CD4-positive, alpha-beta T cell treated with Interleukin-6 at 100 ng/mL for 8 hours (primary cell): ENCODE results near the gene IL6ST.
"Not testable (repeated sequence)": the region's sequence is repeated elsewhere in the genome, so short reads cannot be mapped to it uniquely, and the experiment has no call there.

Experiments
- DNase-seq: peaks from one replicate; pipeline ENCODE4 v3.0.0-alpha.2; 2020; ENCODE audit warnings: mixed read lengths, low spot score

IL6ST gene

DNA sequence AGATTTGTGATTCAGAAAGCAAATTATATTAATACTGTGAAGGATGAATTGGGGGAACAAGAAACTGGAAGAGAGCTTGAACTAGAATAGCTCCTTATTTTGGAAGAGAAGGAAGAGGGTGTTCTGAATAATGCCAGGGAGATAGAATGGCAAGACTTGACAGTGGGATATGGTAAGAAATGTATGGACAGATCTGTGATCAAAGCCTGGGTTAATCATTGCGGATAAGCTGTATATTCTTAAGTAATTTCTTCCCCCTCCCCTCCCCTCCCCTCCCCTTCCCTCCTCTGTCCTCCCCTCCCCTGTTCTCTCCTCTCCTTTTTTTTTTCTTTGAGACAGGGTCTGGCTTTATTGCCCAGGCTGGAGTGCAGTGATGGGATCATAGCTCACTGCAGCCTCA lies 10.1 kb upstream of the IL6ST start:
- DNase-seq = no peak

DNA sequence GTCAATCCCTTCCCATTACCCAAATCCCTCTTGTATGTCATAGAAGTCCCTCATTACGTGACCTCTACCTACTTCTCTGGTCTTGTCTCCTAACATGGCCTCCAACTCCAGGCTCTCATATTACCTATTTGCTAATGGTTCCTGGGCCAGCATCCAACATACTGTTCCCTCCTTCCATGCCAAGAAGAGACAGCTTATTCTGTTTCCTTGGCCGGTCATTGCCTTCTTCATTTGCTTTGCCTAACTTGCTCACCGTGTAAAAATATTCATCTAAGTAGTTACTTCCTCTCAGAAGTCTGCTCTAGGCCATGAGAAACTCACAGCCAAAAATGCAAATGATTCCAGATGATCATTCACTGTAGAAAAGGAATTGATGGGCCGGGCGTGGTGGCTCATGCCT lies 8.9 kb upstream of the IL6ST start:
- no peak for DNase-seq

DNA sequence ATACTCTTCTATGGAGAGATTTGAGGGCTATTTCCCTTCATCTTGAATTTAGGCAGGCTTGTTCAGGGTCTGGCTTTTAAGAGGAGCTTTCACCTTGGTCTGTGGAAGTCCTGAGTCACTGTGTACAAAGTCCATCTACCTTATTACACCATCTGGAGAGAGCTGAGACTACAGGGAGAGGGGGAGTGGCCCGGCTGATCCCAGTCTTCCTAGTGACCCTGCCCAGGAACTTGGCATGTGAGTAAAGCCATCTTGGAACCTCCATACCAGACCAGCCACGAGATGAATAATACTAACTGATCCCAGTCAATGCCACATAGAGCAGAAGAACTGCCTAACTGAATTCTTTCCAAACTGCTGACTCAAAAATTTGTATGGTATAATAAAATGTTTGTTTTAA lies 8.4 kb upstream of the IL6ST start:
- no peak for DNase-seq

DNA sequence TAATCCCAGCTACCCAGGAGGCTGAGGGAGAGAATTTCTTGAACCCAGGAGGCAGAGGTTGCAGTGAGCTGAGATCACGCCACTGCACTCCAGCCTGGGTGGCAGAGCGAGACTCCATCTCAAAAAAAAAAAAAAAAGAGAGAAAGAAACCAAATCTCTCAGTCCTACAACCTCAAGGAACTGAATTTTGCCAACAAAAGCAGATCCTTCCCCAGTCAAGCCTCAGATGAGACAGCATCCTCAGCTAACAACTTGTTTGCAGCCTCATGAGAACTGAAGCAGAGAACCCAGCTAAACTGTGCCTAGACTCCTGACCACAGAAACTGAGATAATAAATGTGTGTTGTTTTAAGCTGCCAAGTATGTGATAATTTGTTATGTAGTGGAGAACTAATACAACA lies 7.5 kb upstream of the IL6ST start:
- no peak for DNase-seq

DNA sequence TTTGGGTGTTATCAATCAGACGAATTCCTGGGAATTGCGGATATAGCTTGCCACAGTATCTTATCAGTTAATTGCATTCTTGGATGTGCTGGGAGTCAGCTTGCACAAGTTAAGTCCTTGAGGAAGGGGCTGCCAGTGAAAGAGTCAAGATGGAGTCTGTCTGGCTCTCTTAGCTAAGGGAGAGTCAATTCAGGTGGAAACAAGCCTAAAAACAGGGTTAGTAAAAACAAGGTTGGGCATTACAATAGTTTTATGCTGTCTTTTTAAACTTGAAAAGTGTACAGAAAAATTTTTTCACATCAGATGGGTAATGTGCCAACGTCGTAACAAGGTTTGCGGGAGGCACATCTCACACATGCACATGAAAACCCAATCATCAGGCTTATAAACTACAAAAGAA lies 5.5 kb upstream of the IL6ST start:
- DNase-seq = not testable (repeated sequence)

DNA sequence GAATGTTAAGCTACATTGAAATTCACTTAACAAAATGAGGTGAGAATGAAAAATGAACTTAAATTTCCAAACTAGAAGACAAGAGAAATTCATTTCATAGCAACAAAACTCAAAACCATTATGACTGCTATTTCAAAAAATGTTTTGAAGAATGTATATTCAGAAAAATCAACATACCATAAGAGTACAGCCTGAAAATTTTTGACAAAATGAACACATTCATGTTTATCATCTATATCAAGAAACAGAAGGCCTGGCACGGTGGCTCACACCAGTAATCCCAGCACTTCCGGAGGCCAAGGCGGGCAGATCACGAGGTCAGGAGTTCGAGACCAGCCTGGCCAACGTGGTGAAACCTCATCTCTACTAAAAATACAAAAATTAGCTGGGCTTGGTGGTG lies 4.2 kb upstream of the IL6ST start:
- DNase-seq = no peak

DNA sequence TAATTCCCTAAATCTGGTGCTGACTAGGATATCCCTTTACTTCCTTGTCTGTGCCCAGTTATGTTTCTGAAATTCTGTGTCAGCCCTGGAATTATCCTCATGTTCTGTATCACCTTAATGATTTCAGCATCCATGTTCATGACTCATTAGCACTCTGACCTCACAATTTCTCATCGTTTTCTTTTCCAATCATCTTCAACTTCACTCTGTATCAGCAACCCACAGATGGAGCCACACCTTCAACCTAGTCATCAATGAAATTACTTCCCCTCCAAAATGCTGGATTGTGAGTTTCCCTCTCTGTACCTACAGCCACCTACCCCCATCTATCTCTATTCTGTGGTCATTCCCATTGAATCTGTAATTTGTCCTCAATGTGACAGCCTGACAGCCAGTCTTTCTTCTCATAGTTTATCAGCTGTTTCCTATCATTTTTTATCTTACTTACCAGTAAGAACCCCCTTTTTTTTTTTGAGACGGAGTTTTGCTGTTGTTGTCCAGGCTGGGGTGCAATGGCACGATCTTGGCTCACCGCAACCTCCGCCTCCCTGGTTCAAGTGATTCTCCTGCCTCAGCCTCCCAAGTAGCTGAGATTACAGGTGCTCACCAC lies 3.1 kb upstream of the IL6ST start:
- no peak for DNase-seq

DNA sequence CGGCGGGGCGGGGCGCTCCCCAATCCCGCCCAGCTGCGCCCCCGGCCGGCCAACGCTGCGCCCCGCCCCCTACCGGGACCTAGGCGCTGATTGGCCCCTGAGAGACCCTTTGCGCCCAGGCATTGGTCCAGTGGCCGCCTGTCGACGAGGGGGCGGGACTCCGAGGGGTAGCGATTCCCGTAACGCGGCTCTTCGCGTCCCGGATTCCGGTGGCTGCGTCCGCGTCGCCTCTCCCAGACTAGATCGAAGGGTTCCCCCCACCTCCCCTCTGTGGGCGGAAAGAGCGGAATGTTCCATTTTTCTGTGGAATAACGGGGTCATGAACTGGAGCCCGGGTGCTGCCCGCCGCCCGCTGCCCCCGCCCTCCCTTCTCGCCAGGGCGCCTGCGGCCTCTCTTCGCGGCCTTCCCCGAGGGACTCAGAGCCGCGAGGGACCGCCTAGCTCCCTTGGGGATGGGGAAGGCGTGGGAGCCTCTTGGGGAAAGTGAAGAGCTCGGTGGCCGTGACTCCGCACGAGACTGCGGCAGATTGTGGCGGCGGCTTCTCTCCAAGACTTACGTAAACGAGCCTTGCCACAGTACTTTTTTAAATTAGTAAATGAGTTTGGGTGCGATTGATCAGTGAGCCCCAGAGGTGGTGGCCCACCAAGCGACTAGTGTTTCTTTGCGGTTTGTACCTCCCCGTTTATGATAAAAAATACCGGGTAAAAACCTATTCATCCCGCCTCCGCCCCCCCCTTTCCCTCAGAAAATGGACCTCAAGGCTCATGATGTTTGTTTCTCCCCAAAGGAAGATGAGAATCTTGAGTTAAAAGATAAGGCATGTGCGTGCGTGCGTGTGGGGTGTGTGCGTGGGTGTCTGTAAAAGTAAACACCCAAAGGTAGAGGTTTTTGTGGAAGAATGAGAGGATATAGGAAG lies 493 bp upstream of the IL6ST start:
- DNase-seq = peak; percentile 95

DNA sequence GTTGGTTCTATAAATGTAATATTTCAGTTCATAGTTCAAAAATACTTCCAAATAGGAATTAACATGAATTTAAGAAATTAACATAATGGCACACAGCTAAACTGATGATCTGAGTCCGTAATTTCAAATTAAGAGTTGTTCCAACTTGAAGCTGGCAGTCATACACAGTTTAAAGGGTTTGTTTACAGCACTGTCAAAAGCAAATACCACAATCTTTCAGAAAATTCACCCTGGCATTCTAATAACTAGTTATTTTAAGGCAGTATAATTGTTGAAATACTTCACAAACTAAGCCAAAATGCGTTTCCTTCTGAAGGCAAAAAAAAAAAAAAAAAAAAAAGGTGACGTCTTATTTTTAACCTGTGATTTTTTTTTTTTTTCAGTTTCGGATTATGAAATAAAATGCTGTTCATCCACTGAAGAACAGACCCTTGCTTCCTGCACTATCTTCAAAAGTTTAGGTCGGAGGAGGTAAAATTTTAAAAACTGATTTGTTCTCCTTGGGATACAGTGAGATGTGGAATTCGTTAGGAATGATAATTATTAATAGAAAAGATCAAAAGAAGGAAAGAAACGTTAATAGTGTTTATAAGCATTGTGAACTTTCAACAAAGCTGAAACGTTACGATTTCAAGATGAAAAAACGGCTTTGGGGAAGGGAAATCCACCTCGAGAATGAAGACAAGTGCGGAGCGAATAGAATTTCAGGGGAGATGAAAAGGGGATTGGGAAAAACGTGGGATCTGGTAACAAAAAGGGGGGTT lies 850 bp downstream of the IL6ST start:
- no peak for DNase-seq

DNA sequence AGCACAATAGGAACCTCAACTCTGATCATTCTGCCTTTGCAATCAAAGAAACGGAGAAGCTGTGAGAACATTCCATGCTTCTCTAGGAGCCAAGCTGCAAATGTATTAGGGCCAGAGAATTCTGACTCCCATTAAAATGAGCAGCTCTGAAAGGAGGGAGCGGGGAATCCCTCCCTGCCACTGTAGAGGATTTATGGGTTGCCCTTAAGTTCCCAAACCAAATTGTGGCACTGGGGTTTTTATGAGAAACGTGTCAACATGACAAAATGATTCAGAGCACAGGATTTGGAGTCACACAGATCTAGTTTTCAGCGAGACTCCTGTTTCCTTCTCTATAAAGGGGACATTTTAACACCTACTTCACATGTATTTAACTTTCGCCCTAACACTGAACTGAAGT lies 1.8 kb downstream of the IL6ST start:
- no peak for DNase-seq

DNA sequence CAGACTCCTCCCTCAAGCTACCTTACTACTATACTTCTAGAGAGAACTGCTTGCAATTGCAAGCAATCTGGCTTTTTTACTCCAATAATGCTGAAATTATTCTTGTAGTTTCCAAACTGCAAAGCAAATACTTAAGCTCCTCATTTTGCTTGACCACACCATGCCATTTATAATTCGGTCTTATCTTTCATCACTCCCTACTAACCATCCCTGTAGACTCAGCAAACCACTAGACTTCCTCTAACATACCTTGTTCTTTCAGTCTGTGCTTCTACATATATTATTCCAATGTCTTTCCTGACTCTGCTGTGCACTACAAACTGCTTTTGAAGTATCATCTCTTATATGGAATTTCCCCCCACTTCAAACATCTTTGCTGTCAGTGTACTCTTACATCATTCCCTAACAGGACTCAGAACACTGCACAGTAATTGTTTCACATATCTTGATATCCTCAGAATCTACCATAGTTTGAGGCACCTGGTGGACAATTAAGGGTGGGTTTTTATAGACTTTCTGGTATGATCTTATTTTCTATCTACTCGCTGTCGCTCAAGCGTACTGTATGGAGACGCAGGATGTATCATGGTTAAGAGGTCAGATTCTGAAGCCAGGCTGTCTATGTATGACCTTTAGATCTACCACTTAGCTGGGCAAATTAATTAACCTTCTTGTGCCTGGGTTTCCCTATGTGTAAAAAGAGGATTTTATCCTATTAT lies 2.8 kb downstream of the IL6ST start:
- no peak for DNase-seq

DNA sequence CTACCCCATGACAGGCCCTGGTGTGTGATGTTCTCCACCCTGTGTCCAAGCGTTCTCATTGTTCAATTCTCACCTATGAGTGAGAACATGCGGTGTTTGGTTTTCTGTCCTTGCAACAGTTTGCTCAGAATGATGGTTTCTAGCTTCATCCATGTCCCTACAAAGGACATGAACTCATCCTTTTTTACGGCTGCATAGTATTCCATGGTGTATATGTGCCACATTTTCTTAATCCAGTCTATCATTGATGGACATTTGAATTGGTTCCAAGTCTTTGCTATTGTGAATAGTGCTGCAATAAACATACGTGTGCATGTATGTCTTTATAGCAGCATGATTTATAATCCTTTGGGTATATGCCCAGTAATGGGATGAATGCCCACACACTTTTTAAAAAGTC lies 3.9 kb downstream of the IL6ST start:
- not testable (repeated sequence) for DNase-seq

DNA sequence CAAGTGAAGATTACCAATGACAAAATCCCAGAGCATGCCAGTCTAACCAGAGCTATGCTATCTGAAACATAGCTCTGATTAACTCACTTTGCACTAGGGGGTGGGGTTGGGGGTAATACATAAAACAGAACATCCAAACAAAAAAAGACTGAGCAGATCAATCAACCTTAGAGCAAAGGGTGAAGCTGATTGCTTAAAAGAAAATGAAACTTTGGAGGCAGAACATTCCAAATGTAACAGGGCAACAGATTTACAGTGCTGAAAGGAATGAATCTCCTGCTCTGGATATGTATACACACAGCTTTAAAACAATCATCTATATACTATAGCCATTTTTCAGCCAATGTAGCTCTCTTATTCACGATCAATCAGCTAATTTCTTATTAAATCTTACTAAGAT lies 4.9 kb downstream of the IL6ST start:
- no peak for DNase-seq

DNA sequence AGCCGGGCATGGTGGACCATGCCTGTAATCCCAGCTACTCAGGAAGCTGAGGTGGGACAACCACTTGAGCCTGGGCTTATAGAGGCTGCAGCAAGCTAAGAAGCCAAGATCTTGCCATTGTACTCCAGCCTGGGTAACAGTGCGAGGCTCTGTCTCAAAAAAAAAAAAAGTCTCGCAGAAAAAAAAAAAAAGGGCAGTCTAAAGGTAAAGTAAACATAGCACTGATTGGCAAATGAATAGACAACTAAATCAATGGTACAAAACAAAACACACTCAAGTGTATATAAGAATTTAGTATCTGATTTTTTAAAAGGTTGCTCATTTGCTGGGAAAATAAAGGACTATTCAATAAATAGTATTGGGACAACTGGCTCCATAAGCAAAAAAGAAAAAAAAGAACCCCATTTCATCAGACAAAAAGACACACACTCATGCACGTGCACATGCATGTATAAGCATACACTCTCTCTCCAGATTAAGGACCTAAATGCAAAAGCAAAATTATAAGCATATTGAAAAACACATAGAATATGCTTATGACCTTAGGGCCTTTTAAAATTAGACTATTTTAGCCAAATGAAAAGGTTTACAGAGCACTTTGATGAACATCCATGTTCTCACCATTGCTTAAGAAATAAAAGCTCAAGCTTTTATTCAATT lies 5.7 kb downstream of the IL6ST start:
- no peak for DNase-seq

DNA sequence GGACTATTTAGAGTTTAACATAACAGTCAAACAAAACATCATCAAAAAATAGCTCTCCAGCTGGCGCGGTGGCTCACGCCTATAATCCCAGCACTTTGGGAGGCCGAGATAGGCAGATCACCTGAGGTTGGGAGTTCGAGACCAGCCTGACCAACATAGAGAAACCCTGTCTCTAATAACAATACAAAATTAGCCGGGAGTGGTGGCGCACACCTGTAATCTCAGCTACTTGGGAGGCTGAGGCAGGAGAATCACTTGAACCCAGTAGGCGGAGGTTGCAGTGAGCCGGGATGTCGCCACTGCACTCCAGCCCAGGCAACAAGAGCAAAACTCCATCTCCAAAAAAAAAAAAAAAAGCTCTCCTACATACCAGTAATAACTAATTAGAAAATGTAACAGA lies 6.3 kb downstream of the IL6ST start:
- DNase-seq = not testable (repeated sequence)

DNA sequence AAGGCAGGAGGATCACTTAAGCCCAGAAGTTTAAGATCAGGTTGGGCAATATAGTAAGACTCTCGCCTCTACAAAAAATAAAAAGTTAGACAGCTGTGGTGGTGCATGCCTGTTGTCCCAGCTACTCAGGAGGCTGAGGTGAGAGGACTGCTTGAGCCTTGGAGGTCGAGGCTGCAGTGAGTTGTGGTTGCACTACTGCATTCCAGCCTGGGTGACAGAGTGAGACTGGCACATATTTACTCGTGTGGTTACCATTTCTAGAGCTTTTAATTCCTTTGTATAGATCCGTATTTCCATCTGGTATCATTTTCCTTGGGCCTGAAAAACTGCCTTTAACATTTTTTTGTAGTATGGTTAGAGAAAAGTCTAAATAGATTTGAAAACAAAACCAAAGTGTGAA lies 7.8 kb downstream of the IL6ST start:
- DNase-seq = no peak

DNA sequence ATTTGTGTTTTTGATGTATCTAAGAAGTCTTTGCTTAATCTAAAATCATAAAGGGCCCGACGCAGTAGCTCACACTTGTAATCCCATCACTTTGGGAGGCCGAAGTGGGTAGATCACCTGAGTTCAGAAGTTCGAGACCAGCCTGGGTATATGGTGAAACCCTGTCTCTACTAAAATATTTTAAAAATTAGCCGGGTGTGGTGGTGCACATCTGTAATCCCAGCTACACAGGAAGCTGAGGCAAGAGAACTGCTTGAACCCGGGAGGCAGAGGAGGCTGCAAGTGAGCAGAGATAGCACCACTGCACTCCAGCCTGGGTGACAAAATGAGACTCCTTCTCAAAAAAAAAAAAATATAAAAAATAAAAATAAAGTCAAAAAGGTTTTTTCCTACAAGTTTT lies 9.6 kb downstream of the IL6ST start:
- DNase-seq = no peak

DNA sequence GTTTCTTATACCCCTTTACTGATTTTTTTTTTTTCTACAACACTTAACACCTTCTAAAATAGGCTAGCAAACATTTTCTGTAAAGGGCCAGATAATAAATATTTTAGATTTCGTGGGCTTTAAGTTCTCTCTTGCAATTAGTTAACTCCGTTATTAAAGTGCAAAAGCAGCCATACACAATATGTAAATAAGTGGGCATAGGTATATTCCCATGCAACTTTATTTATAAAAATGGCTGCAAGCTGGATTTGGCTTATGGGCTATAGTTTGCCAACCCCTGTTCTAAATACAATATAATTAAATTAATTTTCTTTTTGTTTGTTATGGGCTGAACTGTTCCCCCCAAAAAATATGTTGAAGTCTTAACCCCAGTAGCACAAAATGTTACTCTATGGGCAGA lies 10.8 kb downstream of the IL6ST start:
- no peak for DNase-seq

DNA sequence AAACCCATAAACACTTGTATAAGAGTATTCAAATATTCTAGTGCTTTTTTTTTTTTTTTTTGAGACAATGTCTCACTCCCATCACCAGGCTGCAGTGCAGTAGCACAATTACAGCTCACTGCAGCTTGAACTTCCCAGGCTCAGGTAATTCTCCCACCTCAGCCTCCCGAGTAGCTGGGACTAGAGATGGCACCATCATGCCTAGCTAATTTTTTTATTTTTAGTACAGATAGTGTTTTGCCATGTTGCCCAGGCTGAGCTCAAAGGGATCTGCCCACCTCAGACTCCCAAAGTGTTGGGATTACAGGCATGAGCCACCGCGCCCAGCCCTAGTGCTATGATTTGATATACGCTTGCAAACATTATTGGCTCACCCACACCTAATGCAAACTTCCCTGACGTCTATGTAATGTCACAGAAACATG lies 11.8 kb downstream of the IL6ST start:
- DNase-seq = no peak

DNA sequence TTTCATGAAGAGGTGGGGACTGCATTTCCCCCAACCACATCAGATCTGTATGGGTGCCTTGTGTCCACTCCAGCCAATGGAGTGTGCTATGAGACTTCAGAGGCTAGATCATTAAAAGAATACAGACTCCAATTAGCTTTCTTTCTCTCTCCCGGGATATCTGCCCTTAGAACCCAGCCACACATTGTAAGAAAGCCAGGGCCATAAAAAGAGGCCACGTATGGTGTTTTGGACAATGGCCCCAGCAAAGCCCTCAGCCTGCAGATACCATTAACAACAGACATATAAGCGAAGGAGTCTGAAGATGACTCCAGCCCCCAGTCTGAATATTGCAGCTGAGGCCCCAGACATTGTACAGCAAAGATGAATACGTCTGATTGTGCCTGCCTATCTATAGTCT lies 21.5 kb downstream of the IL6ST start:
- no peak for DNase-seq

DNA sequence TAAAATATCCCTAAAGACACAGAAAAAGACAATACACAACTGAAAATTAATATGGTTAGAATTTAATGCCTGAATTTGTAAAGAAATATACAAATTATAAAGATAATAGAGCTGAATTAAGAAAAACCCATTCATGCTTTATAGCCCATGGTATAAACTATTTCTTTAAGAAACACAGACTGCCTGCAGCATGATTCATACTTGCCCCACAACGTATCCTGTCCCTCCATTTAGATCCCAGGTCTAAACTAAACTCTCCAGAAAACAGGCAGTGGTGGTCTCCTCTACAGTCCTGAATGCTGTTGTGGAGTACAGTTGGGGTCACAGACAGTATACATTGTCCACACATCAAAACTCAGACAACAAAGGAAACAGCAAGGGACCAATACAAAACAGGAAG lies 24.8 kb downstream of the IL6ST start:
- DNase-seq = no peak

DNA sequence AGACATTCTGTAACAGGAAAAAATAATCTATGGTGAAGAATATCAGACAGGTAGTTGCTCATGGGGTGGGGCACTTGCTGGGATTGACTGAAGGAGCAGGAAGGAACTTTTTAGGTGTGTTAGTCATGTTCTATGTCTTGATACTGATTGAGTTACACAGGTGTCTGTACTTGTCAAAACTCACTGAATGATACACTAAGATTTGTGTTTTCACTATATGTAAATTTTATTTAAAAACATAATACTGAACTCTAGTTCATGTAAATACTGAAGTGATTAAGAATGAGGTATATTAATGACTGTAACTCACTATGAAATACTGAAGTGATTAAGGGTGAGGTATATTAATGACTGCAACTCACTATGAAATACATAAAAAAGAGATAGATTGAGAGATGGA lies 28.5 kb downstream of the IL6ST start:
- DNase-seq = no peak
